Parathyroid adenoma (tissue), 2 donors: ENCODE results near the gene GPR142.
"Not testable (repeated sequence)": the region's sequence is repeated elsewhere in the genome, so short reads cannot be mapped to it uniquely, and the experiment has no call there.

Experiments used
- H2AFZ ChIP-seq: fragments of 300-600 bp; sonication (generic); one replicate; pipeline ENCODE4 v1.7.0; 2017; ENCODE audit warnings: antibody characterized with exemption, mild to moderate bottlenecking
- H3K27ac ChIP-seq: fragments of 300-600 bp; sonication (generic); one replicate; pipeline ENCODE4 v1.7.0; 2017
- H3K27me3 ChIP-seq: fragments of 300-600 bp; sonication (generic); one replicate; pipeline ENCODE4 v1.7.0; 2017; ENCODE audit warnings: low read length; ENCODE audit not compliant: control insufficient read depth, insufficient read depth
- H3K36me3 ChIP-seq: fragments of 300-600 bp; sonication (generic); one replicate; pipeline ENCODE4 v1.7.0; 2017; ENCODE audit warnings: low read length; ENCODE audit not compliant: control insufficient read depth, insufficient read depth
- H3K4me1 ChIP-seq: fragments of 300-600 bp; sonication (generic); one replicate; pipeline ENCODE4 v1.7.0; 2017; ENCODE audit warnings: control low read depth
- H3K4me2 ChIP-seq: fragments of 300-600 bp; sonication (generic); one replicate; pipeline ENCODE4 v1.7.0; 2017; ENCODE audit warnings: low read length
- H3K4me3 ChIP-seq: fragments of 300-600 bp; sonication (generic); one replicate; pipeline ENCODE4 v1.7.0; 2017; ENCODE audit warnings: low read depth, low read length
- H3K79me2 ChIP-seq: fragments of 300-600 bp; sonication (generic); one replicate; pipeline ENCODE4 v1.7.0; 2017; ENCODE audit warnings: control low read depth
- H3K9ac ChIP-seq: fragments of 300-600 bp; sonication (generic); one replicate; pipeline ENCODE4 v1.7.0; 2017; ENCODE audit warnings: mild to moderate bottlenecking
- H3K9me3 ChIP-seq: fragments of 300-600 bp; sonication (generic); one replicate; pipeline ENCODE4 v1.7.0; 2017; ENCODE audit warnings: low read length; ENCODE audit not compliant: control insufficient read depth
- CTCF ChIP-seq: fragments of 300-600 bp; sonication (generic); IDR thresholded peaks from one replicate; pipeline ENCODE4 v1.7.0; 2017; ENCODE audit warnings: antibody characterized with exemption, mild to moderate bottlenecking
- donor health status: primary hyperparathyroidism.

Gene GPR142

GRCh38 chr17:74396567-74396966 lies 29.3 kb downstream of the GPR142 start:
- Histone ChIP-seq H2AFZ (no peak overlapping the region), H3K27ac (no peak overlapping the region), H3K9ac (no peak overlapping the region), H3K27me3 (no peaks in the 10 kb centered on the region), H3K4me1 (peaks cover 10% of the 10 kb centered on the region), H3K4me2 (no peak overlapping the region), H3K9me3 (no peaks in the 10 kb centered on the region), H3K79me2 (no peaks in the 10 kb centered on the region), H3K4me3 (no peak overlapping the region), H3K36me3 (no peaks in the 10 kb centered on the region)
- no peak for TF ChIP-seq CTCF

- Histone ChIP-seq H3K27me3 (no peaks in the 10 kb centered on the region), H3K36me3 (no peaks in the 10 kb centered on the region), H3K27ac (no peak overlapping the region), H3K79me2 (no peaks in the 10 kb centered on the region), H3K9me3 (no peaks in the 10 kb centered on the region), H3K4me1 (peaks cover 4% of the 10 kb centered on the region), H3K4me3 (no peak overlapping the region), H2AFZ (no peak overlapping the region), H3K4me2 (no peak overlapping the region), H3K9ac (no peak overlapping the region)
- no peak for TF ChIP-seq CTCF
Measured at GRCh38 chr17:74402048-74402447, 34.7 kb downstream of the GPR142 start.

- no peak for TF ChIP-seq CTCF
- no peaks in the 10 kb centered on the region for H3K9me3 ChIP-seq
- no peaks in the 10 kb centered on the region for H3K36me3 ChIP-seq
- peak overlapping the region; percentile 38 for H2AFZ ChIP-seq
- H3K4me3 ChIP-seq, result no peak overlapping the region
- H3K27ac ChIP-seq, result no peak overlapping the region
- no peaks in the 10 kb centered on the region for H3K79me2 ChIP-seq
- H3K4me1 ChIP-seq, result peaks cover 4% of the 10 kb centered on the region
- no peak overlapping the region for H3K4me2 ChIP-seq
- H3K9ac ChIP-seq, result no peak overlapping the region
- no peaks in the 10 kb centered on the region for H3K27me3 ChIP-seq
Measured at GRCh38 chr17:74403512-74404137, 36.3 kb downstream of the GPR142 start.

GRCh38 chr17:74404218-74404617 lies 36.9 kb downstream of the GPR142 start:
- peaks cover 4% of the 10 kb centered on the region for H3K4me1 ChIP-seq
- no peak overlapping the region for H3K4me2 ChIP-seq
- H3K9ac ChIP-seq, result no peak overlapping the region
- no peaks in the 10 kb centered on the region for H3K79me2 ChIP-seq
- H3K9me3 ChIP-seq, result no peaks in the 10 kb centered on the region
- TF ChIP-seq CTCF, result no peak
- no peak overlapping the region for H2AFZ ChIP-seq
- no peak overlapping the region for H3K27ac ChIP-seq
- no peaks in the 10 kb centered on the region for H3K27me3 ChIP-seq
- no peak overlapping the region for H3K4me3 ChIP-seq
- no peaks in the 10 kb centered on the region for H3K36me3 ChIP-seq

GRCh38 chr17:74404789-74405188 lies 37.5 kb downstream of the GPR142 start:
- Histone ChIP-seq H3K27me3 (no peaks in the 10 kb centered on the region), H3K9ac (no peak overlapping the region), H2AFZ (no peak overlapping the region), H3K4me3 (no peak overlapping the region), H3K9me3 (no peaks in the 10 kb centered on the region), H3K4me1 (peaks cover 4% of the 10 kb centered on the region), H3K27ac (no peak overlapping the region), H3K79me2 (no peaks in the 10 kb centered on the region), H3K36me3 (no peaks in the 10 kb centered on the region), H3K4me2 (no peak overlapping the region)
- TF ChIP-seq CTCF, result no peak

GRCh38 chr17:74405311-74405710 lies 38.0 kb downstream of the GPR142 start:
- H3K9ac ChIP-seq, H3K4me3 ChIP-seq, H2AFZ ChIP-seq, H3K4me1 ChIP-seq, H3K36me3 ChIP-seq, H3K4me2 ChIP-seq, H3K27ac ChIP-seq, H3K9me3 ChIP-seq, H3K79me2 ChIP-seq, H3K27me3 ChIP-seq: not testable (repeated sequence)
